HPDE6-E6E7 (cell line): ENCODE data around the gene COBLL1.

Experiments
- DNase-seq: peaks from one replicate; pipeline ENCODE4 v3.0.0; 2011; ENCODE audit warnings: missing footprints; ENCODE audit errors: extremely low spot score

Gene COBLL1

GRCh38 chr2:164688896-164689419, 152.7 kb downstream of the COBLL1 start:
- no peak for DNase-seq

GRCh38 chr2:164681009-164681408, 160.6 kb downstream of the COBLL1 start:
- DNase-seq = no peak

GRCh38 chr2:164678631-164679149, 162.9 kb downstream of the COBLL1 start:
- no peak for DNase-seq

GRCh38 chr2:164677733-164678132, 163.9 kb downstream of the COBLL1 start:
- no peak for DNase-seq

- no peak for DNase-seq
These were observed 164.4 kb downstream of the COBLL1 start for GRCh38 chr2:164677271-164677670.

- DNase-seq = no peak
These were observed 165.9 kb downstream of the COBLL1 start for GRCh38 chr2:164675687-164676086.

GRCh38 chr2:164675027-164675426, 166.6 kb downstream of the COBLL1 start:
- DNase-seq = no peak

GRCh38 chr2:164671664-164672396, 169.8 kb downstream of the COBLL1 start:
- DNase-seq = no peak

- DNase-seq = no peak
These were observed 172.3 kb downstream of the COBLL1 start for GRCh38 chr2:164669291-164669690.

GRCh38 chr2:164667566-164667965, 174.1 kb downstream of the COBLL1 start:
- DNase-seq = no peak

- DNase-seq = no peak
These were observed 177.6 kb downstream of the COBLL1 start for GRCh38 chr2:164664070-164664469.

GRCh38 chr2:164662868-164663631, 178.6 kb downstream of the COBLL1 start:
- DNase-seq = no peak

GRCh38 chr2:164662066-164662465, 179.6 kb downstream of the COBLL1 start:
- no peak for DNase-seq

- no peak for DNase-seq
These were observed 180.3 kb downstream of the COBLL1 start for GRCh38 chr2:164661349-164661748.

GRCh38 chr2:164657129-164657528, 184.5 kb downstream of the COBLL1 start:
- peak; percentile 48 for DNase-seq

GRCh38 chr2:164655750-164656149, 185.9 kb downstream of the COBLL1 start:
- DNase-seq = no peak

GRCh38 chr2:164655336-164655735, 186.3 kb downstream of the COBLL1 start:
- DNase-seq = peak; percentile 9

GRCh38 chr2:164651361-164651760, 190.3 kb downstream of the COBLL1 start:
- no peak for DNase-seq

- DNase-seq = no peak
These were observed 197.5 kb downstream of the COBLL1 start for GRCh38 chr2:164644036-164644700.

GRCh38 chr2:164642946-164643555, 198.6 kb downstream of the COBLL1 start:
- no peak for DNase-seq

GRCh38 chr2:164642268-164642667, 199.4 kb downstream of the COBLL1 start:
- no peak for DNase-seq
